K562 (cell line): ENCODE data around the gene SUSD3. TPM values are rescaled to one million over a fixed set of nuclear protein-coding genes. Genes with fewer than 3 reads are reported as not detected.

Experiments used
- ARHGAP35 ChIP-seq: fragments of 450-650 bp; IDR thresholded peaks from 2 replicates; pipeline ENCODE4 v1.6.1; 2018; ENCODE audit not compliant: partially characterized antibody
- C11orf30 ChIP-seq: fragments of 450-650 bp; IDR thresholded peaks from 2 replicates; pipeline ENCODE4 v1.6.1; 2016; ENCODE audit warnings: low read depth, mild to moderate bottlenecking
- DDX20 ChIP-seq: fragments of 450-650 bp; IDR thresholded peaks from 2 replicates; pipeline ENCODE4 v1.6.1; 2016; ENCODE audit warnings: missing genetic modification characterization, low read depth, mild to moderate bottlenecking, missing compliant biosample characterization, moderate library complexity
- FOXM1 ChIP-seq, 2 experiments: fragments of 450-650 bp in 1 of 2; sonication (generic) in 1 of 2; formaldehyde crosslinking in 1 of 2; IDR thresholded peaks; 2 replicates each; pipeline versions ENCODE4 v1.6.1 to v1.9.0; 2017 to 2022; ENCODE audit warnings: low read depth in 2 of 2, mild to moderate bottlenecking in 2 of 2, missing genetic modification reagents in 1 of 2, moderate library complexity in 1 of 2
- HIVEP1 ChIP-seq: fragments of 250-450 bp; sonication (Bioruptor Pico); IDR thresholded peaks from 2 replicates; pipeline ENCODE4 v1.4.0; 2020; ENCODE audit warnings: mild to moderate bottlenecking
- POLR2B ChIP-seq: fragments of 450-650 bp; IDR thresholded peaks from 2 replicates; pipeline ENCODE4 v1.6.1; 2018; ENCODE audit warnings: low read depth; ENCODE audit not compliant: partially characterized antibody
- RBM25 ChIP-seq: fragments of 200-400 bp; formaldehyde crosslinking; IDR thresholded peaks from 2 replicates; pipeline ENCODE4 v1.6.1; 2018; ENCODE audit warnings: low read length, low read depth, moderate library complexity; ENCODE audit not compliant: severe bottlenecking
- SETDB1 ChIP-seq: IDR thresholded peaks from one replicate; pipeline ENCODE4 v1.6.1; 2012; ENCODE audit warnings: low read length, control low read depth, inconsistent platforms
- SPI1 ChIP-seq: IDR thresholded peaks from 2 replicates; pipeline ENCODE4 v1.6.1; 2011; ENCODE audit warnings: low read depth, low read length, control low read depth, borderline replicate concordance
- TBP ChIP-seq: optimal IDR thresholded peaks from 2 replicates; pipeline ENCODE3; 2011; ENCODE audit warnings: low read depth, low read length, improper control_type of control experiment
- TSC22D4 ChIP-seq: fragments of 450-650 bp; IDR thresholded peaks from 2 replicates; pipeline ENCODE4 v1.6.1; 2016; ENCODE audit warnings: missing genetic modification characterization, missing biosample characterization, control low read depth
- ZNF699 ChIP-seq: fragments of 250-450 bp; sonication (Bioruptor Pico); IDR thresholded peaks from 2 replicates; pipeline ENCODE4 v1.8.0; 2021; ENCODE audit warnings: mild to moderate bottlenecking, moderate library complexity; ENCODE audit not compliant: insufficient replicate concordance
- polyA plus RNA-seq, 8 experiments: library from polyadenylated mRNA; depleted of rRNA in 4 of 8; stranded (reverse) in 5 of 8; unstranded in 3 of 8; fragments of >200 nt; fragmentation: Nextera tagmentation in 2 of 8; fragmentation: Illumina TruSeq in 1 of 8; extraction: Ambion mirVana in 2 of 8; extraction: Trizol in 1 of 8; gene quantifications; 2 replicates each; pipeline versions ENCODE4 v1.2.1 to v1.2.3, GENCODE V29; 2011 to 2014; ENCODE audit warnings: inconsistent platforms in 1 of 8, missing spikeins in 1 of 8
- total RNA-seq, 7 experiments: library from RNA; depleted of rRNA in 6 of 7; stranded (reverse); fragments of >200 nt in 6 of 7; fragmentation: Illumina TruSeq in 2 of 7; extraction: Trizol in 2 of 7; gene quantifications; 2 replicates each; pipeline versions ENCODE4 v1.2.1 to v1.2.3, GENCODE V29; 2011 to 2021; ENCODE audit warnings: low replicate concordance in 1 of 7
- TF ChIP-seq, protein P1 (sequence below): fragments of 200-800 bp; sonication (Bioruptor generic); IDR thresholded peaks from 2 replicates; pipeline ENCODE4 v1.6.1; 2017; ENCODE audit warnings: missing genetic modification characterization, missing compliant biosample characterization
- TF ChIP-seq, protein P2 (sequence below): fragments of 200-800 bp; sonication (Bioruptor generic); IDR thresholded peaks from 2 replicates; pipeline ENCODE4 v1.6.1; 2016; ENCODE audit warnings: missing genetic modification characterization, missing compliant biosample characterization

SUSD3 gene
- total and polyA plus RNA-seq, 9 of the 15 experiments (the other 6 are each of a cell fraction or from before 2014, with no cell fraction given), result 1.3 to 21.7 (median 11.4) TPM

DNA sequence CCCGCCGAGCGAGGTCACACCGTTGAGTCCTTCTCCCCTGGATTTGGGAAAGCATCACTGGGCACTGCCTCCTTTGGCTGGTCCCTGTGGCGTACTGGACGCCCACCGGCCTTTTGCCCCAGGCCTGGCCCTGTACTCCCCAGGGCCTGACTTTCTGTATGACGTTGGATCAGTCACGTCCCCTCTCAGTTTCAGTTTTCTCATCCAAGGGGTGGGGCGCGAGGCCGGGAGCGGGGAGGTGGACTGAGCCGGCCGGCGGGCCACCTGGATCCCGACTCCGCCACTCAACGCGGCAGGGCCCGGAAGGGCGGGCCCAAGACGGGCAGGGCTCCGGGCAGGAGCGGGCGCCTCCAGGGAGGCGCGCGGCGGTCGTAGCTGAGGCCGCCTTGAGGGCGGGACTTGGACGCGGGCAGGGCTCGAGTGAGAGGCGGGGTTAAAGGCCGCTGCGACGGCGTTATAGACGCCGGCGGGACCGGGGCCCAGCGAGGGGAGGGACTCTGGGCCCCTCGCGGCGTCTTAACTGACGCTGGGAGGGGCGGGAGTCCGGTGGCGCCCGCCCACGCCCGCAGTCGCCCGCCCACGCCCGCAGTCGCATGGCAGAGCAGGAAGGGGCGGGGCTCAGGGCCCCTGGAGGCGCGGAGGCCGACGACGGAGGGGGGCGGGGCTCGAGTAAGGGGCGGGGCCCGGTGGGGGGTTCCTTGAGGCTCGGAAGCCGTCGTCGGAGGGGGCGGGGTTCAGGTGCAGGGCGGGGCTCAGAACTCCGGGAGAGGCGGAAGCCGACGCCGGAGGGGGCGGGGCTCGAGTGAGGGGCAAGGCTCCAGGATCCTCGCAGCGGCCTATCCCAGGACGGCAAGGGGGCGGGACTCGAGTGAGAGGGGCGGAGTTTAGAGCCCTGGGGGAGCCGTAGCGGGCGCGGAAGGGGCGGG, 37.0 kb downstream of the SUSD3 start (continued):
- TF ChIP-seq, protein P1, sequence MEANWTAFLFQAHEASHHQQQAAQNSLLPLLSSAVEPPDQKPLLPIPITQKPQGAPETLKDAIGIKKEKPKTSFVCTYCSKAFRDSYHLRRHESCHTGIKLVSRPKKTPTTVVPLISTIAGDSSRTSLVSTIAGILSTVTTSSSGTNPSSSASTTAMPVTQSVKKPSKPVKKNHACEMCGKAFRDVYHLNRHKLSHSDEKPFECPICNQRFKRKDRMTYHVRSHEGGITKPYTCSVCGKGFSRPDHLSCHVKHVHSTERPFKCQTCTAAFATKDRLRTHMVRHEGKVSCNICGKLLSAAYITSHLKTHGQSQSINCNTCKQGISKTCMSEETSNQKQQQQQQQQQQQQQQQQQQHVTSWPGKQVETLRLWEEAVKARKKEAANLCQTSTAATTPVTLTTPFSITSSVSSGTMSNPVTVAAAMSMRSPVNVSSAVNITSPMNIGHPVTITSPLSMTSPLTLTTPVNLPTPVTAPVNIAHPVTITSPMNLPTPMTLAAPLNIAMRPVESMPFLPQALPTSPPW, result peak; percentile 94
- TF ChIP-seq HIVEP1 (CRISPR knock-in tag) (no peak), C11orf30 (no peak), FOXM1 (IDR thresholded peaks at IDR 0.05; ENCODE audit: low read depth) (no peak), FOXM1 (CRISPR knock-in tag; IDR thresholded peaks at IDR 0.05; ENCODE audit: low read depth) (no peak), DDX20 (tag) (no peak), ZNF699 (CRISPR knock-in tag) (no peak), RBM25 (peak; percentile 28), ARHGAP35 (no peak), POLR2B (peak; percentile 72), TBP (peak; percentile 63), SETDB1 (no peak), TSC22D4 (no peak), SPI1 (no peak)
- TF ChIP-seq, protein P2, sequence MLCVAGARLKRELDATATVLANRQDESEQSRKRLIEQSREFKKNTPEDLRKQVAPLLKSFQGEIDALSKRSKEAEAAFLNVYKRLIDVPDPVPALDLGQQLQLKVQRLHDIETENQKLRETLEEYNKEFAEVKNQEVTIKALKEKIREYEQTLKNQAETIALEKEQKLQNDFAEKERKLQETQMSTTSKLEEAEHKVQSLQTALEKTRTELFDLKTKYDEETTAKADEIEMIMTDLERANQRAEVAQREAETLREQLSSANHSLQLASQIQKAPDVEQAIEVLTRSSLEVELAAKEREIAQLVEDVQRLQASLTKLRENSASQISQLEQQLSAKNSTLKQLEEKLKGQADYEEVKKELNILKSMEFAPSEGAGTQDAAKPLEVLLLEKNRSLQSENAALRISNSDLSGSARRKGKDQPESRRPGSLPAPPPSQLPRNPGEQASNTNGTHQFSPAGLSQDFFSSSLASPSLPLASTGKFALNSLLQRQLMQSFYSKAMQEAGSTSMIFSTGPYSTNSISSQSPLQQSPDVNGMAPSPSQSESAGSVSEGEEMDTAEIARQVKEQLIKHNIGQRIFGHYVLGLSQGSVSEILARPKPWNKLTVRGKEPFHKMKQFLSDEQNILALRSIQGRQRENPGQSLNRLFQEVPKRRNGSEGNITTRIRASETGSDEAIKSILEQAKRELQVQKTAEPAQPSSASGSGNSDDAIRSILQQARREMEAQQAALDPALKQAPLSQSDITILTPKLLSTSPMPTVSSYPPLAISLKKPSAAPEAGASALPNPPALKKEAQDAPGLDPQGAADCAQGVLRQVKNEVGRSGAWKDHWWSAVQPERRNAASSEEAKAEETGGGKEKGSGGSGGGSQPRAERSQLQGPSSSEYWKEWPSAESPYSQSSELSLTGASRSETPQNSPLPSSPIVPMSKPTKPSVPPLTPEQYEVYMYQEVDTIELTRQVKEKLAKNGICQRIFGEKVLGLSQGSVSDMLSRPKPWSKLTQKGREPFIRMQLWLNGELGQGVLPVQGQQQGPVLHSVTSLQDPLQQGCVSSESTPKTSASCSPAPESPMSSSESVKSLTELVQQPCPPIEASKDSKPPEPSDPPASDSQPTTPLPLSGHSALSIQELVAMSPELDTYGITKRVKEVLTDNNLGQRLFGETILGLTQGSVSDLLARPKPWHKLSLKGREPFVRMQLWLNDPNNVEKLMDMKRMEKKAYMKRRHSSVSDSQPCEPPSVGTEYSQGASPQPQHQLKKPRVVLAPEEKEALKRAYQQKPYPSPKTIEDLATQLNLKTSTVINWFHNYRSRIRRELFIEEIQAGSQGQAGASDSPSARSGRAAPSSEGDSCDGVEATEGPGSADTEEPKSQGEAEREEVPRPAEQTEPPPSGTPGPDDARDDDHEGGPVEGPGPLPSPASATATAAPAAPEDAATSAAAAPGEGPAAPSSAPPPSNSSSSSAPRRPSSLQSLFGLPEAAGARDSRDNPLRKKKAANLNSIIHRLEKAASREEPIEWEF (CRISPR knock-in tag), result no peak
